ENCODE data around the gene CACNA1G.

CACNA1G gene

GRCh38 chr17:50560185-50560824 lies at the start of gene CACNA1G:
Gene CACNA1G (plus strand): TSS chr17:50560715. CDS start chr17:50561460, 745 bp downstream.
- TF ChIP-seq CTCF (IDR thresholded peaks at IDR 0.05; ENCODE audit: low read depth, low read length): no peak
- peak within 1 kb of the TSS; percentile 35 for H3K4me3 ChIP-seq (ENCODE audit: low read depth, low read length)
- in situ Hi-C loops (cut with HindIII; ENCODE audit: low sequenced_read_pairs): no loop called here
- peak; percentile 76 for DNase-seq (ENCODE audit: low read depth, low spot score)

GRCh38 chr17:50511058-50511457 lies 49.5 kb upstream of the CACNA1G start:
- no peak for TF ChIP-seq CTCF (IDR thresholded peaks at IDR 0.05; ENCODE audit: low read depth, low read length)
- no peak overlapping the region for H3K4me3 ChIP-seq (ENCODE audit: low read depth, low read length)
- no peak for DNase-seq (ENCODE audit: low read depth, low spot score)
- in situ Hi-C loops (cut with HindIII; ENCODE audit: low sequenced_read_pairs): no loop called here

- H3K4me3 ChIP-seq (ENCODE audit: low read depth, low read length): no peak overlapping the region
- TF ChIP-seq CTCF (IDR thresholded peaks at IDR 0.05; ENCODE audit: low read depth, low read length): no peak
- in situ Hi-C loops (cut with HindIII; ENCODE audit: low sequenced_read_pairs): no loop called here
These were observed 47.0 kb upstream of the CACNA1G start for GRCh38 chr17:50513495-50513894.

GRCh38 chr17:50514388-50514787 lies 46.1 kb upstream of the CACNA1G start:
- TF ChIP-seq CTCF (IDR thresholded peaks at IDR 0.05; ENCODE audit: low read depth, low read length): no peak
- H3K4me3 ChIP-seq (ENCODE audit: low read depth, low read length): no peak overlapping the region
- in situ Hi-C loops (cut with HindIII; ENCODE audit: low sequenced_read_pairs): no loop called here
- no peak for DNase-seq (ENCODE audit: low read depth, low spot score)

More at GRCh38 chr17:50513495-50513894, 47.0 kb upstream of the CACNA1G start:
- no peak for DNase-seq (ENCODE audit: low read depth, low spot score)

DNA sequence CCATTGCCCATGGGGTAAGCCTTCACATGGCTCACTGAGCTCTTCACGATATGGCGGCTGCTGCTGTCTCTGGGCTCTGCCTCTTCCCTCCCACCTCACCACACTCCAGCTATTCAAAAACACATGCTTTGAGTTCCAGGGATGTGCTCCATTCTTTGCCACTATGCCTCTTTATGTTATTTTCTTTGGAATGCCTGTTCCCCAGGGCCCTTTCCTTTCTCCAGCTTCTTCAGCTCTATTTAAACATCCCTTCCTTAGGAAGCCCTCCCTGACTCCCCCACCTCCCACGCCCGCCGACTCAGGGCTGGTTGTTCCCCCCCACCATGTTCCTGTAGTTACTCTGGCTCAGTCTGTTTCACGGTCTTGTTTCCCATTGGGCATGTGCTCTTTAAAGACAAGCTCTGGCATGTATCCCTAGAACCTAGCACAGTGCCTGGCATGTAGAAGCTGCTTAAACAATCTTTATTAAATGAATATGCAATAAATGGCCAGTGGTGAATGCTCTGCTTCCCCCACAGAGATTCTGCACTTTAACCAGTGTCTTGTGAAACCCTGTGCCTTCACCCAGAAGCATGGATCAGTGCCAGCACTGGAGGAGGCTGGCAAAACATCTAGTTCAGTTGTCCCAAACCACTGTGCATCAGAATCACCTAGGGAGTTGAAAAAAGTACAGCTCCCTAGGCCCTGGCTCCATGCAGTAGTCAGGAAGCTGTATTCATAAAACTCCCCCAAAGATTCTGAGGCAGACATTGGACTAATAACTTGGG lies 45.4 kb upstream of the CACNA1G start:
- TF ChIP-seq CTCF (IDR thresholded peaks at IDR 0.05; ENCODE audit: low read depth, low read length): no peak
- no peak overlapping the region for H3K4me3 ChIP-seq (ENCODE audit: low read depth, low read length)
- in situ Hi-C loops (cut with HindIII; ENCODE audit: low sequenced_read_pairs): no loop called here

GRCh38 chr17:50517011-50517410 lies 43.5 kb upstream of the CACNA1G start:
- TF ChIP-seq CTCF (IDR thresholded peaks at IDR 0.05; ENCODE audit: low read depth, low read length): no peak
- in situ Hi-C loops (cut with HindIII; ENCODE audit: low sequenced_read_pairs): no loop called here
- no peak for DNase-seq (ENCODE audit: low read depth, low spot score)
- no peak overlapping the region for H3K4me3 ChIP-seq (ENCODE audit: low read depth, low read length)

More for the DNA sequence above, 45.4 kb upstream of the CACNA1G start:
- DNase-seq (ENCODE audit: low read depth, low spot score): peak; percentile 29

Data from astrocyte of the spinal cord (primary cell).